NCI-H2196 treated with DMSO at 0.1 percent for 48 hours (cell line): ENCODE measurements around the gene EPS8.

Experiments used
- DNase-seq: peaks from one replicate; lab custom pipeline; 2025; ENCODE audit not compliant: unreplicated experiment; lab: John Stamatoyannopoulos, UW

Gene EPS8

DNA sequence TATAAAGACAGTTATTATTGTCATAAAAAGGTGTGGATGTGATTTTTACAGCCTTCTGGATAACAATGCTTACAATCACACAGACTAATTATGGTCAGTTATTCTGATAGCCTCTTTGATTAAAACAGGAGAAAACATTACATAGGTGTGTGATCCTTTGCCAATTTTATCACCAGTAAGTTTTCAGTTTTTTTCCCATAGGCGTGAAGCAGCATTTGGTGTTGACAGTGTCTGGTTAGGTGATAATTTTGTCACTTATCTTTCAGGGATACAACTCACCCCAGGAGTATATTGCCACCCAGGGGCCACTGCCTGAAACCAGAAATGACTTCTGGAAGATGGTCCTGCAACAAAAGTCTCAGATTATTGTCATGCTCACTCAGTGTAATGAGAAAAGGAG is 208.8 kb downstream of the EPS8 start:
- no peak for DNase-seq

DNA sequence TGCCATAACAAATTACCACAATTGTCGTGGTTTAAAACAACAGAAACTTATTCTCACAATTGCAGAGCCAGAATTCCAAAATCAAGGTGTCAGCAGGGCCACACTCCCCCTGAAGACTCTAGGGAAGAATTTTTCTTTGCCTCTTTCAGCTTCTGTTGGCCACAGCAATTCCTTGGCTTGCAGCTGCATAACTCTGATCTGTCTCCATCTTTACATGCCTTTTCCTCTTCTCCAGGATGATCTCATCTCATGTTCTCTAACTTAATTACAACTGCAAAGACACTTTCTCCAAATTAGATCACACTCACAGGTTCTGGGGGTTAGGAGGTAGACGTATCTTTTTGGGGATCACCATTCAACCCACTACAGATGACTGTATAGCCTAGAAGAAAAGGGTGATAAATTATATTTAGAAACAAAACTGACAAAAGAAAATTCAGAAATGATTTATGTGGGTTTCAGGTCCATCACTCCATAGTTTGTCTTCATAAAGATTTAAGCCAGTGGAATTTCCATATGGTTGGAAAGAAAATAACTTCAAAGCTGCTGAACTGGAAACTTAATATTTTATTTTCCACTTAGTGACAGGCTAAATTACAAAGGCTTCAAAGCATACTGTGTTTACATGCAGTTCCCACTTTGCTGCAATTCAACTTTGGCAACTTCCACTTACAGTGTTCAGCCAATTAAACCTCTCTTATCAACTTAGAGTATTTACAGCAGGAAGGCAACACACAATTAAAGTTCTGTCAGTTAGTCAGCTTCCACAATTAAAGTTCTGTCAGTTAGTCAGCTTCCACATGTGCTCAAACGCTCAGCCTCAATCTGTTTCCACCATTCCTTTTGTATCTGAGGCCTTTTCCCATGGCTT is 213.3 kb downstream of the EPS8 start:
- DNase-seq: no peak

DNA sequence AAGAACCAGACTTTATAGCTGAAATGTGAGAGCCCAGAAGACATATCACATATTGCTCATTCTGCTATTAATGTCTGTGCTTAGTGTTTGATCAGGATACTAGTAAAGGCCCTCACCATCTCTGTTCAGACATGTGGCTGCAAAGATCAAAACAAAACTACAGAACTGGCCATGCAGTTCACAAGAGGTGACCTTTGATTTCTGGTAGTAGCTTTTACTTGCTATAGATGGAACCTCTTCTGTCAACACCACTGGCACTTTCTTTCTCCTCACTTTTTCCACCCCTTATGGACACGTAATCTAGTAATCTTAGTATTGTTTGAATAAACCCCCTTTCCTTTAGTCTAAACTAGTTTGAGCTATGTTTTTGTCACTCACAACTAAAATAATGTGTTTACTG is 214.8 kb downstream of the EPS8 start:
- DNase-seq: no peak
